ENCODE measurements around the gene CEACAM6.

Gene CEACAM6

DNA sequence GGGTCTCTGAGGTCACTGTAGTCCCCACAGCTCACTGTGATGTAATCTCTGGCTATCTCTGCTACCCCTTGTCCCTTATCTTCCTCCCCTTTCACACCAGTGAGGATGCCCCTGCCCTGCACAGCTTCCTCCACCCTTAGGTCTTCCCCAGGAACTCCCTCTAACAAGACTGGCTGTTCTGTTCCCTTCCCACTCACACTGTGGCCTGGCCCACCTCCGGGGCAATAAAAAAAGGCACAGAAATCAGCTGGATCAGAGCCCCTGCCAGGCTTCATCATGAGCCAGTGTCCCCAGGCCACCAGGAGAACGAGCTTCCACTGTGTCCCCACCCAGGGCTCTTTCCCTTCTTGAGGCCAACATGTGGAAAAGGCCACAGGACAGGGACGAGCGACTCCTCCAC is 45.7 kb downstream of the CEACAM6 start:
- no peak for DNase-seq

DNA sequence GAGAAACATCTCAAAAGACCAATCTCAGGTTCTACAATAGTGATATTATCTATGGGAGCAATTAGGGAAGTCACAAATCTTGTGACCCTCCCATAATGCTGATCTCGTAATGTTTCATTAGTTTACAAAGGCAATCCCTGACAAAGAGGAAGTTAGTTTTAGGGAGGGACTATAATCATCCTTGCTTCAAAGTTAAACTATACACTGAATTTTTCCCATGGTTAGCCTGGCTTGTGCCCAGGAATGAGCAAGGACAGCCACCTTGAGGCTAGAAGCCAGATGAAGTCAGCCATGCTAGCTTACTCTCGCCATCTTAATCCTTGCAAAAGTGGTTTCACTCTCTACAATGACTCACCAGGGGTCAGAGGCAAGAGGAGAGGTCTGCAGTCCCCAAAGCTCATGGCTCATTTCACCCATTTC is 46.5 kb downstream of the CEACAM6 start:
- peak; percentile 89 for DNase-seq

DNA sequence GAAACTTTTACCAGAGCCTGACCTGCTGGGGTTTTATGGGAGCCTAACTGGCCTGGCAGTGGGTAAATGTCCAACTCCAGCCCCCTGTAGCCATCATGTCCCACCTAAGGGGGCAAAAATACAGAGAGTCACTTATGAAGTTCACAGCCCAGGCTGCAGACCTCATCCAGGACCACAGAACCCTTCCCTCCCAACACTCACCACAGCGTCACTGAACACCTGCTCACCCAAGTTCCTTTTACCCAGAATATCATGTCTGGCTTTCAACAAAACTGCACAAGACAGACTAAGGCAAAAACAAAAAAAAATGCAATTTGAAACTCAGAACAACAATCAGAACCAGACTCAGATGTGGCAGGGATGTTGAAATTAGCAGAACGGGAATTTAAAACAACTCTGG is 47.4 kb downstream of the CEACAM6 start:
- no peak for DNase-seq

DNA sequence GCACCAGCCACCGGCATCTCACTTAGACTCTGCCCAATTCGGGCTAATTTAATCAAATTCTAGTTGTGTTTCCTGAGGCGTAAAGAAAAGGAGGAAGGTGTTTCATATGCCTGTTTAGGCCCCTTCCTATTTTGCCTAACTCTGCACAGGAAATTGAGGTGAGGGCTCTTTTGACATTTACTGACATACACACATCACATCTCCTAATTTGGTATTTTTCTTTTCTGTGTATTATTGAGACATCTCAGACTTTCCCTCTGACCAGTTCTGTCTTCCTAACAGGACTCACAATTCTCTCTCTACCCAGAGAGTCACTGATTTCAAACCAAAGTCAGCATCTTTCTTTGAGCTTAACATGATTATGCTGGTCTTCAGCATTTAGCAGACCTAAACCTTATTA is 49.0 kb downstream of the CEACAM6 start:
- peak; percentile 58 for DNase-seq

DNA sequence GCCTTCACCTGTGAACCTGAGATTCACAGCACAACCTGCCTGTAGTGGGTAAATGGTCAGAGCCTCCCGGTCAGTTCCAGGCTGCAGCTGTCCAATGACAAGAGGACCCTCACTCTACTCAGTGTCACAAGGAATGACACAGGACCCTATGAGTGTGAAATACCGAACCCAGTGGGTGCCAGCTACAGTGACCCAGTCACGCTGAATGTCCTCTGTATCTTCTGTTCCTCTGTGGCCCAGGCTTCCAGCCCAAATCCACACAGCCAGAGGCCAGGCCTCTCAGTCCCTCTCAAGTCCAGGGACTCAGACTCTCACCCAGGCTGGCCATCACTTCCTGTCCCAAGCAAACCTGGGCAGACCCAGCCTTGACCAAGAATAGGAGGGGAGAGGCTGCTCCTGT is 51.8 kb downstream of the CEACAM6 start:
- DNase-seq, result no peak

DNA sequence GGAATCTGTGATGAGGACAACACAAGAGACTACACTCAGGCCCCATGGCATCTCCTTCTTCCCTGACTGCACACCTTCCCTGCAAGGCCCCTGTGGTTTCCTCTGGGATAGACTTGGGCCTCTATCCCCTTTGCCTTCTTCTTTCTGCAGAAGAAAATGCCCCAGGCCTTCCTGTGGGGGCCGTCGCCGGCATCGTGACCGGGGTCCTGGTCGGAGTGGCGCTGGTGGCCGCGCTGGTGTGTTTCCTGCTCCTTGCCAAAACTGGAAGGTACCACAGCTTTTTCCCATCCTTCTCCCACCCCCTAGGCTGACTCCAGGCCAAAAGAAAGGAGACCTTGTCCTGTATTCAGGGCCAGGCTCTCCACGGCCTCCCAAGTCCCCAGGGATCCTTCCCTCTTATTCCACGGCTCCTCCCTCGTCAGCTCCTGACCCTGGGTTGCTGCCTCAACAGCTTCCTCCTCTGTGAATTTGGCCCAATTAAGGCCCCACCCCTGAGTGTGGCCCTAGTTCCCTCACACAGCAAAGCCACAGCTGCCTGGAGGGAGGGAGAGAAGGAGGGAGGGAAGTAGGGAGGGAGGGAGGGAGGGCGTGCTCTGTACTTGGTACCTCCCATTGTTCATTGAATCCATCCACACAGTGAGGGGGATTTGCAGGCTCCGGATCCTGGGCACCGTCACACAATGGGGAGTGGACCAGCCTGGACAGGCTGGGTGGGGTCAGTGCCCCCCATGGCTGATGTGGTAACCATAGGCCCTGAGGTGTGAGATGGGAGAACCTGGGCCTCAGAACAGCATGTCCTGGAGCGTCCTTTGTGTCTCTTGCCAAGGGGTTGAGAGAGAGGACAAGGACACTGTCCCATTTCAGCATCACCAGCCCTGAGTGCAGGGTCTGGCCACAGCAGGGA is 53.6 kb downstream of the CEACAM6 start:
- peak; percentile 52 for DNase-seq

DNA sequence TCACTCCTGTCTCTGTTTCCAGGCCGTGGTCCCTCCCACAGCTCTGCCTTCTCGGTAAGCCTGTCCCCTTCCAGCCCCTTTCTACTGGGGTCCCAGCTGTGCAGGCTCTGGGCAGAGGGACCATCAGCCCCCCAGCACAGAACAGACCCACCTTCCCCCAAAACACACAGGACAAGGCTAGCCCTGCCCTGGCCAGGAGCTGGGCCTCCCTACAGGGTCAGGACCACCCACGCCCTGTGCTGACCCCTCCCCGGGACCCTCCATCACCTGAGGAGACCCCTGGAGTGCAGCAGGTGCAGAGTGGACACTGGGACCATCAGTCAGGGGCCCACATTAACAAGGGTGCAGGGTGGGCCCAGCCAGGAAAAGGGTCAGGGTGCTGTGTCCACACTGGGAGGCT is 55.0 kb downstream of the CEACAM6 start:
- no peak for DNase-seq

DNA sequence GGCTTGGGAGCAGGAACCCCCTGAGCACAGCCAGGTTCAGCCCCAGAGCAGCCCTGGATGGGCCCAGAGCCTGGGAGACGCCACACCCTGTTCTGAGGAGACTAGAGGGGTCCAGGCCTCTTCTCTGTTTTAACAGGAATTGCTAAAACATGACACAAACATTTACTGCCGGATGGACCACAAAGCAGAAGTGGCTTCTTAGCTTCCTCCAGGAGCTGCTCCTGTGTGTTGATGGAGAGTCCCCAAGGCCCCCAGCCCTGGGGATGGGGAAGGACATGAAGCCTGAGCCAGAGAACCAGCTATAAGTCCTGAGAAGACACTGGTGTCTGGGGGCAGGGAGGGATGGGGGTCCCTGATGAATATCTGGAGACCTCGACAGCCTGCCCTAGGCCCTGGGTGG is 55.7 kb downstream of the CEACAM6 start:
- DNase-seq, result peak; percentile 88

DNA sequence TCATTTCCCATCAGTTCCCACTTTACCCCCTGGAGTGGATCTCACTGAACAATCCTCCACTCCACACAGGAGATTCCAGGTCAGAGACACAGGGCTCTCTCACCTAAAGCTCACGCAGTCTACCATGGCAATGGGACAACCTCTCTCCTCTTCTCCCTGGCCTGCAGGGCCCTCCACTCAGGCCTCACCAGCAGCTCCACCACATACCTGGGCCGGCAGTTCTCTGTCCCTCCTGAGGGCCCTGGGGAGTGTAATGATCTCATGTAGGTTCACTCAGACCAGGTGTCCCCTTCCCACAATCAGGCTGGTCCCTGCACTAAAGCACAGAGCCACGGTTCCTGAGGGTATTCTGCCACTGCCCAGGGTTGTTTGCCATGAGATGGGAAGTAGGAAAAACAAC is 56.7 kb downstream of the CEACAM6 start:
- no peak for DNase-seq

DNA sequence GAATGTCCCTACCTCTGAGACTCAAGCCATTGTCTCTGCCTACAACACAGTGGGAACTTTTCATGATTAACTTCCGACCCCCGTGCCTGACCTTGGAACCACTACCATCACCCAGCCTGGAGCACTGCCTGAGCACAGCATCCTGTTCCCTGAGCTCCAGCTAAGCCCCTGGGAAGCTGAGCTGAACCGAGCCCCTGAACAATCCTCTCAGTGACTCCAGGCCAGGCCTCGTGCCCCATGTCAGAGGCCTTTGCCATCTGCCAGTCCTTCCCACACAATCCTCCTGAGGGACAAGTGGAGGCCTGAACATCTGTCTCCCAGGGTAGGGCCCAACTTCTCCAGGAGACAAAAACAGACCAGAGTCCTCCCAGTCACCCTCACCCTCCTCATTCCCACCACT is 58.6 kb downstream of the CEACAM6 start:
- DNase-seq, result no peak

DNA sequence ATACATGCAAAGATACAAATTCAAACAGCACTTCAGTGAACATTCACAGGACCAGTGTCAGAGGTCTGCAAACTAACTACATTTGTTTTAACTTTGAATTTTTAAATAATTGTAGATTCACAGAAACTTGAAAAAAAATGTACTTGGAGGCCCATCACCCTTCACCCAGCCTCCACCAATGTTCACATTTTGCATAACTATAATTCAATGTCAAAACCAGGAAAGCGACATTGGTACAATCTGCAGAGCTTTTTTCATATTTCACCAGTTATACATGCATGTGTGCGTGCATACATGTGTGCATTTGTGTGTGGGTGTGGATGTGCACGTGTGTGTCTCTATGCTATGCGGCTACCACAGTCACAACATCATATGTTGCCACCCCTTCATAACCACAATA is 60.0 kb downstream of the CEACAM6 start:
- no peak for DNase-seq

DNA sequence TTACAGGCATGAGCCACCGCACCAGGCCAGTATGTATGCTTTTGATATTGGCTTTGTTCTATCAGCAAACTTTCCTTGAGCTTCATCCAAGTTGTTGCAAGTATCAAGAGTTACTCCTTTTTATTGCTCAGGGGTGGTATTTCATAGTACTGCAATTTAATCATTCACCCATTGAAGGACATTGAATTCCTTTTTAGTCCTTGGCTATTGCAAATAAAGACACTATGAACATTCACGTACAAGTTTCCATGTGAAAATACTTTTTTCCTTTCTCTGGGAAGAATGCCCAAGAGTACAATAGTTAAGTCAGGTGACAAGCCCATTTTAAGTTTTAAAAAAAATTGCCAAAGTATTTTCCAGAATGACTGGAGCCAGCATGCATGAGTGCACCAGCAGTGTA is 61.4 kb downstream of the CEACAM6 start:
- DNase-seq, result no peak

DNA sequence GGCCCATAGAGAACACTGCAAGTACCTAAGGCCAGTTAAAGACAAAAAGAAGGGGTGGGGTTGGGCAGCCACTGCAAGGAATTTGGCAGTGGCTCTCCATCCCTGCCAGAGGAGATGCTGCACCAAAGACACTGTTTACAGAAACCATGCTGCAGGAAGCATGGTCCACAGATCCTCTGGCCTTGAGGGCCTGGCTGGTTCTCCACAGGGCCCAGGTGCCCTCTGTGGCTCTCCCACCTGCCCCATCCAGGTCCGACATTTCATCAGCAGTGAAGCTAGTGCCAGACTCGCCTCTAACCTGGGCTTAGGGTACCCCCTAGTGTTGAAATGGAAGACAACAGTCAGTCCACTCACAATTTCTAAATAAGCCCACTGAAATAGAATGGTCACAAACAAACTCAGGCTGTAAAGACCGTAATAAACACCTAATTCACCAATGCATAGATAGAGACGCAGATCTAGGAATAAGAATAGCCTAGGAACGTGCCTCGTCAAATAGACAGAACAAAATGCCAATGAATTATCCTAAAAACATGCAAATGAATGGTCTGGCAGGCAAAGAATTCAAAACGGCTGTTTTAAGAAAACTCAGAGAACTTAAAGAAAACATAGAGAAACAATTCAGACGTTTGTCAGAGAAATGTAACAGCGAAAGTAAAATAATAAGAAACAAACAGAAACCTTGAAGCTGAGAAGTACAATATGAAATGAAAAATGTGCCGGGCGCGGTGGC is 65.8 kb downstream of the CEACAM6 start:
- DNase-seq, result peak; percentile 78

All from suppressor macrophage treated with lipopolysaccharide for 4 hours (primary cell).